ENCODE data around the gene TP53. TPM values are rescaled to one million over a fixed set of nuclear protein-coding genes. Genes with fewer than 3 reads are reported as not detected.

Gene TP53
- total and polyA plus RNA-seq, 9 of the 15 experiments (the other 6 are each of a cell fraction or from before 2014, with no cell fraction given): 2.8 to 14.0 (median 7.1) TPM

- TF ChIP-seq ZBTB12 (CRISPR knock-in tag; IDR thresholded peaks at IDR 0.05): 0 out of 2 replicates have a peak, but pooled peaks have one; percentile 8
- TF ChIP-seq IFI16 (CRISPR knock-in tag; IDR thresholded peaks at IDR 0.05): no peak
- TF ChIP-seq TFAM (CRISPR knock-in tag; conservative IDR thresholded peaks at IDR 0.05): no peak
- peak; percentile 96 for TF ChIP-seq TBP (optimal IDR thresholded peaks at IDR 0.05; ENCODE audit: low read depth, low read length)
- peak; percentile 92 for TF ChIP-seq POLR2G (IDR thresholded peaks at IDR 0.05; ENCODE audit: low read depth, low read length)
- TF ChIP-seq CREM (IDR thresholded peaks at IDR 0.05; ENCODE audit: low read depth): peak; percentile 58; the same call in 1 of the 2 replicates
- 0 out of 4 replicates have a peak, but pooled peaks of 1 of the 2 experiments have one; percentile 15 for TF ChIP-seq MLLT1 (IDR thresholded peaks at IDR 0.05)
- TF ChIP-seq RBFOX2 (IDR thresholded peaks at IDR 0.05; ENCODE audit: low read depth, low read length): peak; percentile 93
- TF ChIP-seq NONO (IDR thresholded peaks at IDR 0.05; ENCODE audit: low read depth in 2 of 2, low read length in 1 of 2): peak in 1 of 2 experiments; percentile 34; a peak in 1 of 4 replicates
- no peak for TF ChIP-seq MYNN (IDR thresholded peaks at IDR 0.05)
- TF ChIP-seq MYNN (CRISPR knock-in tag; IDR thresholded peaks at IDR 0.05): no peak
- TF ChIP-seq NFRKB (IDR thresholded peaks at IDR 0.05; ENCODE audit: low read depth): 0 out of 2 replicates have a peak, but pooled peaks have one; percentile 81
- TF ChIP-seq FOXK2 (conservative IDR thresholded peaks at IDR 0.05 in 1 of 2, IDR thresholded peaks at IDR 0.05 in 1 of 2; ENCODE audit: low read depth in 2 of 2): peak in 1 of 2 experiments; percentile 56; a peak in 1 of 4 replicates
- TF ChIP-seq PPARD (CRISPR knock-in tag; IDR thresholded peaks at IDR 0.05): no peak
- peak; percentile 66; the same call in 1 of the 2 replicates for TF ChIP-seq USF1 (CRISPR knock-in tag; IDR thresholded peaks at IDR 0.05)
- TF ChIP-seq PRDM10 (IDR thresholded peaks at IDR 0.05; ENCODE audit: partially characterized antibody): peak; percentile 77
- TF ChIP-seq HCFC1 (IDR thresholded peaks at IDR 0.05; ENCODE audit: low read depth, low read length): peak; percentile 91
- 0 out of 2 replicates have a peak, but pooled peaks have one; percentile 32 for TF ChIP-seq ZKSCAN1 (IDR thresholded peaks at IDR 0.05; ENCODE audit: low read depth, low read length)
- TF ChIP-seq RB1 (IDR thresholded peaks at IDR 0.05; ENCODE audit: low read depth): peak; percentile 52; the same call in 1 of the 2 replicates
- TF ChIP-seq NR4A1 (CRISPR knock-in tag; IDR thresholded peaks at IDR 0.05): no peak
- no peak for TF ChIP-seq NR4A1 (tag; IDR thresholded peaks at IDR 0.05)
Measured at GRCh38 chr17:7687072-7687907, at the start of gene TP53 (continued).
